Measurements from ENCODE around the gene XAF1.
A peak's percentile ranks its signal among the peaks of the same experiment; 100 is the strongest.

Gene XAF1

DNA sequence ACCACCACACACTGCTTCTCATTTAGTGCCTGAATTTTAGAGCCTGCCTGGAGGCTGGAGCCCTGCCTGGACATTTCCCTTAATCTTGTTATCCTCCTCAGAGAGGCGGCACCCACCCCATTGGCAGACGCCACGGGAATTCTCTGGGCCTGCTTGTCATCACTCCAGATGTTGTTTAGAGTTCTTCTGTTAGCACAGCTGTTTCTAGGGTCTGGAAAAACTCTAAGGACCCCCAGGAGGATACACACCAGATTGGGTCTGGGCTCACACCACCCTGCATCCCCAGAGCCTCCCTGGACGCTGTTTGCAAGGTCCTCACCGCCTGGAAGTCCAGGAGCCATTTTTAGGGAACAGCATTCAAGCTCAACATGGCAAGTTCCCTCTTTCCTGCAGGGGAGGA is 565 bp upstream of the XAF1 start:
- no peak for DNase-seq (ENCODE audit: extremely low read depth, insufficient read length)
- peaks cover 13% of the 10 kb centered on the region for H3K36me3 ChIP-seq (ENCODE audit: control insufficient read depth, insufficient read depth, low read length)
- TF ChIP-seq, protein P1, sequence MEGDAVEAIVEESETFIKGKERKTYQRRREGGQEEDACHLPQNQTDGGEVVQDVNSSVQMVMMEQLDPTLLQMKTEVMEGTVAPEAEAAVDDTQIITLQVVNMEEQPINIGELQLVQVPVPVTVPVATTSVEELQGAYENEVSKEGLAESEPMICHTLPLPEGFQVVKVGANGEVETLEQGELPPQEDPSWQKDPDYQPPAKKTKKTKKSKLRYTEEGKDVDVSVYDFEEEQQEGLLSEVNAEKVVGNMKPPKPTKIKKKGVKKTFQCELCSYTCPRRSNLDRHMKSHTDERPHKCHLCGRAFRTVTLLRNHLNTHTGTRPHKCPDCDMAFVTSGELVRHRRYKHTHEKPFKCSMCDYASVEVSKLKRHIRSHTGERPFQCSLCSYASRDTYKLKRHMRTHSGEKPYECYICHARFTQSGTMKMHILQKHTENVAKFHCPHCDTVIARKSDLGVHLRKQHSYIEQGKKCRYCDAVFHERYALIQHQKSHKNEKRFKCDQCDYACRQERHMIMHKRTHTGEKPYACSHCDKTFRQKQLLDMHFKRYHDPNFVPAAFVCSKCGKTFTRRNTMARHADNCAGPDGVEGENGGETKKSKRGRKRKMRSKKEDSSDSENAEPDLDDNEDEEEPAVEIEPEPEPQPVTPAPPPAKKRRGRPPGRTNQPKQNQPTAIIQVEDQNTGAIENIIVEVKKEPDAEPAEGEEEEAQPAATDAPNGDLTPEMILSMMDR (IDR thresholded peaks at IDR 0.05; ENCODE audit: insufficient read depth, low read length, poor library complexity, severe bottlenecking) = no peak
- no peaks in the 10 kb centered on the region for H3K27me3 ChIP-seq (replicated peaks; ENCODE audit: control insufficient read depth, insufficient read depth, low read length)
- peak overlapping the region; percentile 64 for H3K4me3 ChIP-seq (replicated peaks; ENCODE audit: low read depth, low read length)

DNA sequence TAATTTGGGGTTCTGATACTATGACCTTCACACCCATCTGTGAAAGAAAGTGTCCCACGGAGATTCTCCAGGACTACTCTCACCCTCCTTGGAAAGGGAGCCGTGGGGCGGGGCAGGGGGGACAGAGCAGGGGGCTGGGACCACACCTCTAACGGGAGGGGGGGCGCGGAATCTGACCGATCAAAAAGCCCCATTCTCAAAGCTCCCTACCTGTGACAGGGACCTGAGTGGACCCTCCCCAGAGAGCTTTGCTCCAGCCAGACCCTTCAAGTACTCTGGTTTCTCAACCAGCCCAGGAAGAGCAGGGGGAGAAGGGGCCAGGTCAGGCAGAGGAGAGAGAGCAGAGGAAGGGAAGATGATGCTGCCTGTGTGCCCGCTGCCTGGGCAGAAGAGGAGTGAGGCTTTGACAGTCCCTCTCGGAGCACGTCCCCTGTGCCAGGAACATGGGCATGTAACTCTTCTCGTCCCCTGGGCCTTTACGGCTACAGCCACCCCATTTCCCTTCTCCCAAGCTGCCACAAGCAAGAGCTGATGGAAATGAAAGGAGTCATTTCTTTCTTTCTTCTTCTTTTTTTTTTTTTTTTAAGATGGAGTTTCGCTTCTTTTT is 682 bp downstream of the XAF1 start:
- Histone ChIP-seq H3K27me3 (replicated peaks; ENCODE audit: control insufficient read depth, insufficient read depth, low read length) (no peaks in the 10 kb centered on the region), H3K36me3 (ENCODE audit: control insufficient read depth, insufficient read depth, low read length) (peaks cover 18% of the 10 kb centered on the region), H3K4me3 (replicated peaks; ENCODE audit: low read depth, low read length) (peak overlapping the region; percentile 64)
- TF ChIP-seq, protein P1 (IDR thresholded peaks at IDR 0.05; ENCODE audit: insufficient read depth, low read length, poor library complexity, severe bottlenecking) = no peak
- DNase-seq (ENCODE audit: extremely low read depth, insufficient read length) = peak; percentile 27

DNA sequence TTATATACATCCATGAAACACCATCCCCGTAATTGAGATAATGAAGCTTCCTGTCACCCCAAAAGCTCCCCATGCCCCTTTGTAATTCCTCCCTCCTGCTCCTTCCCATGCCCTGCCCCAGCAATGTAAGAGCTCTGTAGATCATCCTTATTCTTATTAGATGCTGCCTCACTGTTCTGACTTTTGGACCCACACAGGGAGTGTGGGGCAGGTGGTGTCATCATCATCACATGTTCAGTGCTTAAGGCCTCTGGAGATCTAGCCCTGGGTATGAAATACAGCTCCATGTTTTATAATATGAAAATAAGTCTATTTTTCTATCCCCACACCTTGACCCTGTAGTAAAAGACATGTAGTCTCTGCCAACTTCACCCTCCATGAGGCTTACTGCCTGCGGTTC is 1.9 kb downstream of the XAF1 start:
- no peak overlapping the region for H3K4me3 ChIP-seq (replicated peaks; ENCODE audit: low read depth, low read length)
- TF ChIP-seq, protein P1 (IDR thresholded peaks at IDR 0.05; ENCODE audit: insufficient read depth, low read length, poor library complexity, severe bottlenecking) = no peak
- H3K36me3 ChIP-seq (ENCODE audit: control insufficient read depth, insufficient read depth, low read length) = peaks cover 27% of the 10 kb centered on the region
- DNase-seq (ENCODE audit: extremely low read depth, insufficient read length) = no peak
- no peaks in the 10 kb centered on the region for H3K27me3 ChIP-seq (replicated peaks; ENCODE audit: control insufficient read depth, insufficient read depth, low read length)

DNA sequence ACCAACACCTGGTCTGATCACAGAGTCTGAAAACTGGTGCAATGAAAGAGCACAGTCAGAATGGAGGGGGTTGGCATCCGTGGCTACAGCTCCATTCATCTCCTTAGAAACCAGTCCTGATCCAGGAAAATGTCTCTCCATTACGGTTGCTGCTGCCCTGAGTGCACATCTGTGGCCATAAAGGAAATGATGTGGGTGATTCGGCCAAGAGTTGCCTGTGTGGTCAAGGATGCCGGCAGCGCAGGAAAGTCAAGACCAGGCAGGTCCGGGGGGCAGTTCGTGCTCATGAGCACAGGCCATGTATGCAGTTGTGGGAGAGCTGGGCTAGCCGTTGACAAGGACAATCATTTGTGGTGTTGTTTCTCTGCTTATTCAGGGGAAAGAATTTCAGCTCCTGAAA is 5.9 kb downstream of the XAF1 start:
- DNase-seq (ENCODE audit: extremely low read depth, insufficient read length) = no peak
- no peaks in the 10 kb centered on the region for H3K27me3 ChIP-seq (replicated peaks; ENCODE audit: control insufficient read depth, insufficient read depth, low read length)
- H3K4me3 ChIP-seq (replicated peaks; ENCODE audit: low read depth, low read length) = no peak overlapping the region
- TF ChIP-seq, protein P1 (IDR thresholded peaks at IDR 0.05; ENCODE audit: insufficient read depth, low read length, poor library complexity, severe bottlenecking) = no peak
- H3K36me3 ChIP-seq (ENCODE audit: control insufficient read depth, insufficient read depth, low read length) = peaks cover 41% of the 10 kb centered on the region

DNA sequence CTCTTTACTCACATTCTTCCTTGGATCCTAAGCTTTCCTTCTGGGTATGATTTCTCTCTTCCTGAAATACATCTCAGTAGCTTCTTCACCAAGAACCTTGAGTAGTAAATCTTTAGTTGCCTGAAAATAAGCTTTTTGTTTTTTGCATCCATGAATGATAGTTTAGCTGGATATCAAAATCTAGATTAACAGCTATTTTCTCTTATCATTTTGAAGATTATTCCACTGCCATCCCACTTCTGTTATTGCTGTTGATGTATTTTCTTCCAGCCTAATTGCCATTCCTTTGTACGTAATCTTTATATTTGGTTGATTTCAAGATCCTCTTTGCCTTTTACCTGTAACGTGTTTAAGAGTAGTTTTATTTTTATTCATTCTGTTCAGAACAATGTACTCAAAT is 12.6 kb downstream of the XAF1 start:
- Histone ChIP-seq H3K36me3 (ENCODE audit: control insufficient read depth, insufficient read depth, low read length) (peaks cover 24% of the 10 kb centered on the region), H3K4me3 (replicated peaks; ENCODE audit: low read depth, low read length) (no peak overlapping the region)

More for the DNA sequence above, 12.6 kb downstream of the XAF1 start:
- no peaks in the 10 kb centered on the region for H3K27me3 ChIP-seq (replicated peaks; ENCODE audit: control insufficient read depth, insufficient read depth, low read length)
- no peak for DNase-seq (ENCODE audit: extremely low read depth, insufficient read length)
- TF ChIP-seq, protein P1 (IDR thresholded peaks at IDR 0.05; ENCODE audit: insufficient read depth, low read length, poor library complexity, severe bottlenecking) = no peak
